Measurements from ENCODE around the gene LCTL. TPM values are rescaled to one million over a fixed set of nuclear protein-coding genes. Genes with fewer than 3 reads are reported as not detected.
"Not testable (repeated sequence)": the region's sequence is repeated elsewhere in the genome, so short reads cannot be mapped to it uniquely, and the experiment has no call there.

Gene LCTL
- total RNA-seq, 4 donors from 2014 or later: not detected

DNA sequence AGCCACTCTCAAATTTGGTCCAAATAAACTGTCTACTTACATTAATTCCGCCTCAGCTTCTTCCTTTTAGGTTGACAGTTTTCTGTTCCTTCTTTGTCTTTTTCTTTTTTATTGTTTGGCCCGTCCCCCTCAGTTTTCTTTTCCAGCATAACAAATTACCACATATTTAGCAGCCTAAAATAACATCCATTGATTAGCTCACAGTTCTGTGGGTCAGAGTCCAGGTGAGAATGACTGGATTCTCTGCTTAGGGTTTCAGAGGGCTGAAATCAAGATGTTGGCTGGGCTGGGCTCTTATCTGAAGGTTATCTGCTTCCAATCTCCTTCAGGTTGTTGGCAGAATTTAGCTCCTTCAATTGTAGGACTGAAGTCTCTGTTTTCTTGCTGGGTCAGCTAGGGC, 24.6 kb upstream of the LCTL start:
- Histone ChIP-seq H3K27ac (no peak overlapping the region), H3K4me1 (no peaks in the 10 kb centered on the region), H3K9me3 (no peaks in the 10 kb centered on the region), H3K36me3 (no peaks in the 10 kb centered on the region), H3K27me3 (peaks cover 0 to 10% (median 0%) of the 10 kb centered on the region in 3 donors), H3K4me3 (no peak overlapping the region)
- in situ Hi-C loops (cut with MboI; ENCODE audit: low sequenced_read_pairs in 4 of 4): no loop called here
- intact Hi-C loops (cut with DNase I; ENCODE audit: low total_unique reads): no loop called here
- DNase-seq (no peak), ATAC-seq (no peak)
- no peak for TF ChIP-seq POLR2A (IDR thresholded peaks at IDR 0.05)
- TF ChIP-seq, protein P1, sequence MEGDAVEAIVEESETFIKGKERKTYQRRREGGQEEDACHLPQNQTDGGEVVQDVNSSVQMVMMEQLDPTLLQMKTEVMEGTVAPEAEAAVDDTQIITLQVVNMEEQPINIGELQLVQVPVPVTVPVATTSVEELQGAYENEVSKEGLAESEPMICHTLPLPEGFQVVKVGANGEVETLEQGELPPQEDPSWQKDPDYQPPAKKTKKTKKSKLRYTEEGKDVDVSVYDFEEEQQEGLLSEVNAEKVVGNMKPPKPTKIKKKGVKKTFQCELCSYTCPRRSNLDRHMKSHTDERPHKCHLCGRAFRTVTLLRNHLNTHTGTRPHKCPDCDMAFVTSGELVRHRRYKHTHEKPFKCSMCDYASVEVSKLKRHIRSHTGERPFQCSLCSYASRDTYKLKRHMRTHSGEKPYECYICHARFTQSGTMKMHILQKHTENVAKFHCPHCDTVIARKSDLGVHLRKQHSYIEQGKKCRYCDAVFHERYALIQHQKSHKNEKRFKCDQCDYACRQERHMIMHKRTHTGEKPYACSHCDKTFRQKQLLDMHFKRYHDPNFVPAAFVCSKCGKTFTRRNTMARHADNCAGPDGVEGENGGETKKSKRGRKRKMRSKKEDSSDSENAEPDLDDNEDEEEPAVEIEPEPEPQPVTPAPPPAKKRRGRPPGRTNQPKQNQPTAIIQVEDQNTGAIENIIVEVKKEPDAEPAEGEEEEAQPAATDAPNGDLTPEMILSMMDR (IDR thresholded peaks at IDR 0.05 in 4 of 5, conservative IDR thresholded peaks at IDR 0.05 in 1 of 5): no peak

DNA sequence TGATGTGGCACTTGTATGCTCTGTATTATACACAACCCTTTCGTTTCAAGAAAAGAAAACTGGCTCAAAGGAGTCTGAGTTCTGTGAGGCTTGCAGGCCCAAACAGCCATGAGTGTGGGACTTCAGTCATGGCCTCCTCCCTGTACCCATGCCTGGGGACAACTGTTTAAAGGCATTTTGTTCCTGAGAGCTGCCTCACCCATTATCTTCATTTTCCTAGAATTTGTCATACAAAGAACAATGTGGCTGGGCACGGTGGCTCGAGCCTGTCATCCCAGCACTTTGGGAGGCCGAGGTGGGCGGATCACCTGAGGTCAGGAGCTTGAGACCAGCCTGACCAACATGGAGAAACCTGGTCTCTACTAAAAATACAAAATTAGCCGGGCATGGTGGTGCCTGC, 23.6 kb upstream of the LCTL start:
- H3K4me3 ChIP-seq; DNase-seq; in situ Hi-C loops (cut with MboI; ENCODE audit: low sequenced_read_pairs in 4 of 4); H3K27ac ChIP-seq; H3K27me3 ChIP-seq; intact Hi-C loops (cut with DNase I; ENCODE audit: low total_unique reads); H3K4me1 ChIP-seq; H3K36me3 ChIP-seq; H3K9me3 ChIP-seq; ATAC-seq: not testable (repeated sequence)

- H3K36me3 ChIP-seq: no peaks in the 10 kb centered on the region
- H3K4me1 ChIP-seq: no peaks in the 10 kb centered on the region
- DNase-seq: no peak
- no peaks in the 10 kb centered on the region for H3K9me3 ChIP-seq
- in situ Hi-C loops (cut with MboI; ENCODE audit: low sequenced_read_pairs in 4 of 4): no loop called here
- intact Hi-C loops (cut with DNase I; ENCODE audit: low total_unique reads): no loop called here
- H3K4me3 ChIP-seq: no peak overlapping the region
- H3K27me3 ChIP-seq: peaks cover 3 to 10% (median 6%) of the 10 kb centered on the region in 3 donors
- no peak for ATAC-seq
- H3K27ac ChIP-seq: no peak overlapping the region
- TF ChIP-seq POLR2A (IDR thresholded peaks at IDR 0.05): no peak
- TF ChIP-seq, protein P1 (IDR thresholded peaks at IDR 0.05 in 4 of 5, conservative IDR thresholded peaks at IDR 0.05 in 1 of 5): no peak
These were observed 23.2 kb upstream of the LCTL start for GRCh38 chr15:66588971-66589370.

- intact Hi-C loops (cut with DNase I; ENCODE audit: low total_unique reads): no loop called here
- Histone ChIP-seq H3K4me3 (no peak overlapping the region), H3K36me3 (no peaks in the 10 kb centered on the region), H3K4me1 (no peaks in the 10 kb centered on the region), H3K9me3 (no peaks in the 10 kb centered on the region), H3K27me3 (peaks cover 3 to 10% (median 6%) of the 10 kb centered on the region in 3 donors), H3K27ac (no peak overlapping the region)
- no peak for DNase-seq
- ATAC-seq: no peak
- TF ChIP-seq, protein P1 (IDR thresholded peaks at IDR 0.05 in 4 of 5, conservative IDR thresholded peaks at IDR 0.05 in 1 of 5): no peak
- no peak for TF ChIP-seq POLR2A (IDR thresholded peaks at IDR 0.05)
- in situ Hi-C loops (cut with MboI; ENCODE audit: low sequenced_read_pairs in 4 of 4): no loop called here
These were observed 22.7 kb upstream of the LCTL start for GRCh38 chr15:66588537-66588936.

DNA sequence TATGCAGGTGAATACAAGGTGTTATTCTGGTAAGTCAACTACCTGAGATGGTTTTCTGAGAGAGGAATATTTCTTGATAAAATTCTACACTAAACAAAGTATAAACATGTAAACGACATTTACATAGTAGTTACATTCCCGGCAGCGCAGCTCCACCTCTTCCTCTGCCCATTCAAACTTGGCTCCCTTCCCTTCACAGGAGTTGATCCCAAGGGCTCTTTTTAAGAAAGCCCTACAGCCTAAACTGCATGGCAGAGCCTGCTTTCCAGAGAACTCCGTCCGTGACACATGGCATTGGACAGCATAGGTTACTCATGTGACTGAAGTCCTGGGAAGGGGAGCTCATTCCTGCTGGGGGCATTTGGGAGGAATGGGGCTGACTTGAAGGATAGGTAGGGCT, 22.0 kb upstream of the LCTL start:
- no peak overlapping the region for H3K27ac ChIP-seq
- TF ChIP-seq, protein P1 (IDR thresholded peaks at IDR 0.05 in 4 of 5, conservative IDR thresholded peaks at IDR 0.05 in 1 of 5): no peak
- TF ChIP-seq POLR2A (IDR thresholded peaks at IDR 0.05): no peak
- ATAC-seq (no peak), DNase-seq (no peak)
- H3K36me3 ChIP-seq: no peaks in the 10 kb centered on the region
- no peaks in the 10 kb centered on the region for H3K9me3 ChIP-seq
- no peak overlapping the region for H3K4me3 ChIP-seq
- H3K27me3 ChIP-seq: peaks cover 3 to 10% (median 6%) of the 10 kb centered on the region in 3 donors
- no peaks in the 10 kb centered on the region for H3K4me1 ChIP-seq
- in situ Hi-C loops (cut with MboI; ENCODE audit: low sequenced_read_pairs in 4 of 4): no loop called here
- intact Hi-C loops (cut with DNase I; ENCODE audit: low total_unique reads): no loop called here

Measured in gastrocnemius medialis (tissue), 4 donors.